H1 (cell line): ENCODE measurements around the gene PRELID2. TPM values are rescaled to one million over a fixed set of nuclear protein-coding genes. Genes with fewer than 3 reads are reported as not detected.

ENCODE experiments used
- ASH2L ChIP-seq: fragments of 200-600, 300-600 bp; sonication (generic); IDR thresholded peaks from one replicate; pipeline ENCODE4 v1.7.1; 2017; ENCODE audit warnings: low read length
- NANOG ChIP-seq: IDR thresholded peaks from 2 replicates; pipeline ENCODE4 v1.6.1; 2011; ENCODE audit warnings: low read length, low read depth, mild to moderate bottlenecking, inconsistent platforms; ENCODE audit not compliant: insufficient read depth, poor library complexity, severe bottlenecking
- NRF1 ChIP-seq: IDR thresholded peaks from 2 replicates; pipeline ENCODE4 v1.6.1; 2011; ENCODE audit warnings: mild to moderate bottlenecking, low read depth, low read length, improper control_type of control experiment
- SUZ12 ChIP-seq: fragments of 200-600 bp; sonication (generic); IDR thresholded peaks from 2 replicates; pipeline ENCODE4 v1.6.1; 2012; ENCODE audit warnings: mild to moderate bottlenecking, inconsistent platforms, low read length, moderate library complexity, mixed read lengths
- TAF1 ChIP-seq: IDR thresholded peaks from 2 replicates; pipeline ENCODE4 v1.6.1; 2011; ENCODE audit warnings: mild to moderate bottlenecking, low read depth, low read length
- ZNF274 ChIP-seq: IDR thresholded peaks from 2 replicates; pipeline ENCODE4 v1.7.0; 2012; ENCODE audit warnings: low read length, borderline replicate concordance; ENCODE audit errors: extremely low read depth
- polyA plus RNA-seq, 7 experiments: library from polyadenylated mRNA; depleted of rRNA in 3 of 7; stranded (reverse) in 5 of 7; unstranded in 2 of 7; fragments of >200 nt in 5 of 7; fragments of 200-250 nt in 2 of 7; gene quantifications; 1 replicate in 5 of 7; 2 replicates in 1 of 7; 4 replicates in 1 of 7; pipeline versions ENCODE4 v1.2.1 to v1.2.3, GENCODE V29; 2011 to 2013; ENCODE audit warnings: missing spikeins in 2 of 7, mixed read lengths in 2 of 7
- total RNA-seq: library from RNA; stranded (reverse); fragmentation: NEBNext Ultra II Directional; extraction: Animal tissue kit (Norgen Biotek cat#: 25700); gene quantifications from 2 replicates; pipeline ENCODE4 v1.2.1, GENCODE V29; 2021

Gene PRELID2
- total and polyA plus RNA-seq, 2 of the 8 experiments (the other 6 are each of a cell fraction or from before 2014, with no cell fraction given), result 2.2 to 7.8 TPM

GRCh38 chr5:145846081-145846480 is 10.9 kb upstream of the PRELID2 start (continued):
- no peak for TF ChIP-seq SUZ12
- no peak for TF ChIP-seq TAF1
- TF ChIP-seq NRF1, result no peak
- TF ChIP-seq ASH2L, result no peak
- no peak for TF ChIP-seq ZNF274
- TF ChIP-seq NANOG, result no peak
